ENCODE results near the gene RNU1-2. TPM values are rescaled to one million over a fixed set of nuclear protein-coding genes. Genes with fewer than 3 reads are reported as not detected.

RNU1-2 gene
- total RNA-seq, 2 experiments from 2014 or later = 4,982 to 5,937 TPM

- Mint-ChIP-seq H3K27me3 (no peaks in the 10 kb centered on the region), H3K9me3 (no peaks in the 10 kb centered on the region), H3K4me1 (ENCODE audit: low read depth) (peaks cover 29% of the 10 kb centered on the region), H3K4me3 (no peak overlapping the region), H3K36me3 (ENCODE audit: low read depth) (peaks cover 10% of the 10 kb centered on the region), H3K27ac (no peak overlapping the region)
- intact Hi-C loops (cut with DNase I, micrococcal nuclease) = loop anchor here in 1 of 2 experiments (10.0 kb wide), 1 partner anchor 311 kb away; the partner anchor contains the start of gene NBPF1
- ATAC-seq (ENCODE audit: poor library complexity) (no peak), DNase-seq (peak in 1 of 14 experiments; percentile 13)
- no peak for TF ChIP-seq CTCF (IDR thresholded peaks at IDR 0.05)
- no peaks in the 10 kb centered on the region for H3K27me3 ChIP-seq (ENCODE audit: control insufficient read depth in 1 of 2, insufficient read depth in 2 of 2, low read length in 2 of 2)
- peaks cover 17% of the 10 kb centered on the region for H3K36me3 ChIP-seq (ENCODE audit: insufficient read depth, low read length)
- ChIA-PET CTCF (no interaction called here), POLR2A (no interaction called here)
- H3K9me3 ChIP-seq (ENCODE audit: control insufficient read depth in 1 of 2, insufficient read depth in 1 of 2, low read length in 2 of 2) = no peaks in the 10 kb centered on the region
- no peak overlapping the region for H3K27ac ChIP-seq (ENCODE audit: low read depth in 1 of 2, low read length in 2 of 2)
- no peak overlapping the region for H3K4me3 ChIP-seq (ENCODE audit: low read length)
- H3K4me1 ChIP-seq (ENCODE audit: insufficient read depth, low read length) = peaks cover 31% of the 10 kb centered on the region
These were observed 30.1 kb downstream of the RNU1-2 start for GRCh38 chr1:16925635-16926490.

- ATAC-seq (ENCODE audit: poor library complexity) = no peak
- POLR2A ChIA-PET = no interaction called here
- peaks cover 22% of the 10 kb centered on the region for H3K4me1 Mint-ChIP-seq (ENCODE audit: low read depth)
These were observed 30.8 kb downstream of the RNU1-2 start for GRCh38 chr1:16926491-16927073.

GRCh38 chr1:16927256-16927655, 31.5 kb downstream of the RNU1-2 start:
- H3K4me3 Mint-ChIP-seq = no peak overlapping the region
- peaks cover 22% of the 10 kb centered on the region for H3K36me3 Mint-ChIP-seq (ENCODE audit: low read depth)
- ATAC-seq (ENCODE audit: poor library complexity) = no peak
- Histone ChIP-seq H3K36me3 (ENCODE audit: insufficient read depth, low read length) (peaks cover 24% of the 10 kb centered on the region), H3K4me1 (ENCODE audit: insufficient read depth, low read length) (peaks cover 17% of the 10 kb centered on the region), H3K4me3 (ENCODE audit: low read length) (no peak overlapping the region), H3K27me3 (ENCODE audit: control insufficient read depth in 1 of 2, insufficient read depth in 2 of 2, low read length in 2 of 2) (no peaks in the 10 kb centered on the region), H3K9me3 (ENCODE audit: control insufficient read depth in 1 of 2, insufficient read depth in 1 of 2, low read length in 2 of 2) (no peaks in the 10 kb centered on the region), H3K27ac (ENCODE audit: low read depth in 1 of 2, low read length in 2 of 2) (no peak overlapping the region)
- H3K27me3 Mint-ChIP-seq = no peaks in the 10 kb centered on the region
- no peak overlapping the region for H3K27ac Mint-ChIP-seq
- intact Hi-C loops (cut with DNase I, micrococcal nuclease) = loop anchor here in 1 of 2 experiments (10.0 kb wide), 1 partner anchor 312 kb away; the partner anchor contains the start of gene NBPF1
- no peak for TF ChIP-seq CTCF (IDR thresholded peaks at IDR 0.05)
- DNase-seq = peak in 1 of 14 experiments; percentile 22
- no peaks in the 10 kb centered on the region for H3K9me3 Mint-ChIP-seq
- ChIA-PET CTCF (no interaction called here), POLR2A (no interaction called here)
- H3K4me1 Mint-ChIP-seq (ENCODE audit: low read depth) = peaks cover 15% of the 10 kb centered on the region

More at GRCh38 chr1:16926491-16927073, 30.8 kb downstream of the RNU1-2 start:
- H3K27me3 ChIP-seq (ENCODE audit: control insufficient read depth in 1 of 2, insufficient read depth in 2 of 2, low read length in 2 of 2) = no peaks in the 10 kb centered on the region
- H3K36me3 Mint-ChIP-seq (ENCODE audit: low read depth) = peaks cover 18% of the 10 kb centered on the region
- H3K4me1 ChIP-seq (ENCODE audit: insufficient read depth, low read length) = peaks cover 24% of the 10 kb centered on the region
- H3K36me3 ChIP-seq (ENCODE audit: insufficient read depth, low read length) = peaks cover 24% of the 10 kb centered on the region
- H3K4me3 Mint-ChIP-seq = no peak overlapping the region
- TF ChIP-seq CTCF (IDR thresholded peaks at IDR 0.05) = no peak
- no peak overlapping the region for H3K27ac ChIP-seq (ENCODE audit: low read depth in 1 of 2, low read length in 2 of 2)
- H3K9me3 Mint-ChIP-seq = no peaks in the 10 kb centered on the region
- DNase-seq = peak in 1 of 14 experiments; percentile 16
- no peak overlapping the region for H3K27ac Mint-ChIP-seq
- intact Hi-C loops (cut with DNase I, micrococcal nuclease) = loop anchor here in 1 of 2 experiments (10.0 kb wide), 1 partner anchor 312 kb away; the partner anchor contains the start of gene NBPF1
- CTCF ChIA-PET = no interaction called here
- no peaks in the 10 kb centered on the region for H3K9me3 ChIP-seq (ENCODE audit: control insufficient read depth in 1 of 2, insufficient read depth in 1 of 2, low read length in 2 of 2)
- H3K27me3 Mint-ChIP-seq = no peaks in the 10 kb centered on the region
- H3K4me3 ChIP-seq (ENCODE audit: low read length) = no peak overlapping the region

All from CD4-positive, alpha-beta T cell (primary cell).